HG03039 (cell line): ENCODE measurements around the gene LRIG3.
"Not testable (repeated sequence)": the region's sequence is repeated elsewhere in the genome, so short reads cannot be mapped to it uniquely, and the experiment has no call there.

Source experiments
- ATAC-seq: cut with Tn5 transposase; IDR thresholded peaks from one replicate; pipeline ENCODE4 v1.9.1; 2021; ENCODE audit warnings: mild to moderate bottlenecking, moderate library complexity; ENCODE audit not compliant: unreplicated experiment

LRIG3 gene, protein sequence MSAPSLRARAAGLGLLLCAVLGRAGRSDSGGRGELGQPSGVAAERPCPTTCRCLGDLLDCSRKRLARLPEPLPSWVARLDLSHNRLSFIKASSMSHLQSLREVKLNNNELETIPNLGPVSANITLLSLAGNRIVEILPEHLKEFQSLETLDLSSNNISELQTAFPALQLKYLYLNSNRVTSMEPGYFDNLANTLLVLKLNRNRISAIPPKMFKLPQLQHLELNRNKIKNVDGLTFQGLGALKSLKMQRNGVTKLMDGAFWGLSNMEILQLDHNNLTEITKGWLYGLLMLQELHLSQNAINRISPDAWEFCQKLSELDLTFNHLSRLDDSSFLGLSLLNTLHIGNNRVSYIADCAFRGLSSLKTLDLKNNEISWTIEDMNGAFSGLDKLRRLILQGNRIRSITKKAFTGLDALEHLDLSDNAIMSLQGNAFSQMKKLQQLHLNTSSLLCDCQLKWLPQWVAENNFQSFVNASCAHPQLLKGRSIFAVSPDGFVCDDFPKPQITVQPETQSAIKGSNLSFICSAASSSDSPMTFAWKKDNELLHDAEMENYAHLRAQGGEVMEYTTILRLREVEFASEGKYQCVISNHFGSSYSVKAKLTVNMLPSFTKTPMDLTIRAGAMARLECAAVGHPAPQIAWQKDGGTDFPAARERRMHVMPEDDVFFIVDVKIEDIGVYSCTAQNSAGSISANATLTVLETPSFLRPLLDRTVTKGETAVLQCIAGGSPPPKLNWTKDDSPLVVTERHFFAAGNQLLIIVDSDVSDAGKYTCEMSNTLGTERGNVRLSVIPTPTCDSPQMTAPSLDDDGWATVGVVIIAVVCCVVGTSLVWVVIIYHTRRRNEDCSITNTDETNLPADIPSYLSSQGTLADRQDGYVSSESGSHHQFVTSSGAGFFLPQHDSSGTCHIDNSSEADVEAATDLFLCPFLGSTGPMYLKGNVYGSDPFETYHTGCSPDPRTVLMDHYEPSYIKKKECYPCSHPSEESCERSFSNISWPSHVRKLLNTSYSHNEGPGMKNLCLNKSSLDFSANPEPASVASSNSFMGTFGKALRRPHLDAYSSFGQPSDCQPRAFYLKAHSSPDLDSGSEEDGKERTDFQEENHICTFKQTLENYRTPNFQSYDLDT

GRCh38 chr12:58920102-58920960 is at the start of gene LRIG3:
TSS of gene LRIG3 (minus strand) at chr12:58920504. CDS start at chr12:58920235, 269 bp downstream.
- peak; percentile 90 for ATAC-seq

DNA sequence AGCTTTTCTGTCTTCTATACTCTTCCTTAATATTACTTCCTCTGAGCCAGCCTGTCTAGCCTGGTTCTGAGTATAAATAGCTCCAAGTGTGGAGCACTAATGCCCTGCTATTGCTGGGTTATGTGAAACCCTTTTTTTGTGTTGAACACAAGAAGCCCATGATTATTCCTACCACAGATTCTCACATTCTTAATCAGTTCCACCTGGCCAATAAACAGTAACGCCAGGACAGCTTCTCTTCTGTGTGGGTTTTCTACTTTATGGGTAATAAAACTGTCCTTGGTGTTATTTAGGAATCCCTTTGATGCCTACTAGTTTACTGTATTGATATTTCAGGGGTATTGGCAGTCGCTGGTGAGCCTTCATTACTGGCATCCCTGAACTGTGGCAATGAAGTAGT is 48.9 kb upstream of the LRIG3 start:
- no peak for ATAC-seq

- ATAC-seq: no peak
Measured at GRCh38 chr12:58967561-58967960, 47.3 kb upstream of the LRIG3 start.

GRCh38 chr12:58966939-58967338 is 46.6 kb upstream of the LRIG3 start:
- no peak for ATAC-seq

DNA sequence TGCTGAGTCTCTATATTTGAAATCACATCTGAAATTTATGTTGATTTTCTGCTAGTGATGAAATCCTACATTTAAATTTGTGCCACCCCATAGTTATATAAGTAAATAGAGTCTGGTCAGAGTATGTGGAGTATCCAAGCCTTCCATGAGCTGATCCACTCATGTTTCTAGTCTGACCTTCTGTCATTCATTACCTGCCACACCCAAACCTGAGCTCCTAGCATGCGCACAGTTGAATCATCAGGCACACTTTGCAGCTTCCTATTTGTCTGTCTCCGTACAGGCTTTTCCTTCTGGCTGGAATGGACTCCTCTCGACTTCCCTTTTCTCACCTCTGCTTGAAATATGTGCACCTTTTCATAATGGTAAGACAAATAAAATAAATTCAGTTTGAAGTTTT is 45.3 kb upstream of the LRIG3 start:
- no peak for ATAC-seq

GRCh38 chr12:58963844-58964243 is 43.5 kb upstream of the LRIG3 start:
- no peak for ATAC-seq

DNA sequence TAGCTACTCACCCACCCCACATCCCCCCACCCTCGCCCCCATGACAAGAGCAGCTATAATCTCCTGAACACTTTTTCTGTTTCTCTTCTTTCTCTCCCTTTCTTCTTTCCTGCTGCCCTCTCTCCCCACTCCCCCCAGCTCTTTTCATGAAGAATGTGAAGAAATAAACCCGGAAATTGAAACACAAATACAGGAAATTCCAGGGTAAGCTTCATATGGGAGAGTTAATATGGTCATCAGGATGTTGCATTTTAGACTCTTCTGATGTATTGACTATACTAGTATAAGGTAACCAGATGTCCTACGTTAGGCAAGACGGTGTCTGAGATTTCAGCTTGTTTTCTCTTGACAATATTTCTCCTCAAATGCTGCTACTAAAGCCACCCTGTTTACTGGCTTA is 41.6 kb upstream of the LRIG3 start:
- no peak for ATAC-seq

DNA sequence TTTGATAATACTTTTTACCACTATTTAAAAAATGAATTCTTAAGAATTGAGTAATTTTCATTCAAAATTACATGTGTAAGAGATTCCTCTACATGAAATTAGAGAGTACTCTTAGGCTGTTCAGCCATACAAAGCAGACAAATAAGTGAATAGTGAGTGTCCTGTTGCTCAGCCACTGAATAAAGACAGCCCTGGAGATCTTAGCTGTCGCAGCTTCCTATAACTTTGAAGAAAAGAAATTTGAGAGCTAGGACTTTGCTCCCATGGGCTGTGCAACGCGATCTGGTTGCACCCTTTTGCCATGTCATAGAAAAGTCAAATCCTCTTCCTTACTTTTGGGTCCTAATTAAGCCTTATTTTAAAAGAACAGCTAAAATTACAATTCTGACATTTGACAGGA is 40.9 kb upstream of the LRIG3 start:
- no peak for ATAC-seq

DNA sequence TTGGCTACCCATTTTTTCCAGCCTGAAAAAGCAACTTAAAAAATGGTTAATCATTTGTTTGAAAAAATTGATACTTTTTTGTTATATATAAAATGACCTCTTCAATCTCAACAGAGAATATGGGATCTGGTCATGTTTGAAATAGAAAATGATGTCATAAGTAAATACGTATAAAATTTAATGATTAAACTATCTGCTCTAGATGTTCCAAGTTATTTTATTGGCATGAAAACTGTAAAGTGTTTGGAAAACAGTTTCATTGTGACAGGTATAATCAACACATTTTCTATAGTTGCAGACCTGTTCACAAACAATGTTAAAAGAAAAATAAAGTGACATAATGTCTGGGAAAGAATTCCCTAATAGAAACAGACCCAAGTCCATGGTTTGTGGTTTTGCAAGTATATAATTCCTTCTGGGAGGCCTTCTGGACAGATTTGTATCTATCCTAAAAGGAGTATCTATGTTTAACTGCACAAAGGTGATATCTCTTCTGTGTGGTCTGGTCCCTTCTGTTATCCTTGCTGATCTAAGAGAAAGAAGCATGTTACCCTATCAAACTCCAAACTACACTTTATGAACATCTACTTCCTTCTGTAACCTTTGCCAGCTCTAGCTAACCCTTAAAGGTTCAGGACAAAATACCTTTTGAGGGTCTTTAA is 39.5 kb upstream of the LRIG3 start:
- ATAC-seq: no peak

DNA sequence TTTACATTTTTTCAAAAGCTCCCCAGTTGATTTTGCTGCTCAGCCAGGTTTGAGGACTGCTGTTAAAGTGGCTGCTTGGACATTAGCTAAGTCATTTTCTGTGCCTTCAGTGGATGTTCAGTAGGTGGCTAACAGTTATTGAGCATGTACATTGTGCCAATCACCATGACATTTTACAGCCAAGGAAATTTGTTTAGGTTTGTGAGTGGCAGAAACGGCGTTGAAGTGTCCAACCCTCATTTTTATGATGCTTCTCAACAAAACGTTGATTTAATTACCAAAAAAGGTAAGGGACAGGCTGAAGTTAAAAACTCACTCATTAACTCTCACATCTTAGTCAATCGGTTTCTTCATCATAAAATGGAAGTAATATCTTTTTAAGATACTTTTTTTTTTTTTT is 37.0 kb upstream of the LRIG3 start:
- no peak for ATAC-seq

GRCh38 chr12:58955849-58956248 is 35.5 kb upstream of the LRIG3 start:
- no peak for ATAC-seq

- ATAC-seq: no peak
Measured at GRCh38 chr12:58954002-58954401, 33.7 kb upstream of the LRIG3 start.

- no peak for ATAC-seq
Measured at GRCh38 chr12:58950739-58951100, 30.4 kb upstream of the LRIG3 start.

DNA sequence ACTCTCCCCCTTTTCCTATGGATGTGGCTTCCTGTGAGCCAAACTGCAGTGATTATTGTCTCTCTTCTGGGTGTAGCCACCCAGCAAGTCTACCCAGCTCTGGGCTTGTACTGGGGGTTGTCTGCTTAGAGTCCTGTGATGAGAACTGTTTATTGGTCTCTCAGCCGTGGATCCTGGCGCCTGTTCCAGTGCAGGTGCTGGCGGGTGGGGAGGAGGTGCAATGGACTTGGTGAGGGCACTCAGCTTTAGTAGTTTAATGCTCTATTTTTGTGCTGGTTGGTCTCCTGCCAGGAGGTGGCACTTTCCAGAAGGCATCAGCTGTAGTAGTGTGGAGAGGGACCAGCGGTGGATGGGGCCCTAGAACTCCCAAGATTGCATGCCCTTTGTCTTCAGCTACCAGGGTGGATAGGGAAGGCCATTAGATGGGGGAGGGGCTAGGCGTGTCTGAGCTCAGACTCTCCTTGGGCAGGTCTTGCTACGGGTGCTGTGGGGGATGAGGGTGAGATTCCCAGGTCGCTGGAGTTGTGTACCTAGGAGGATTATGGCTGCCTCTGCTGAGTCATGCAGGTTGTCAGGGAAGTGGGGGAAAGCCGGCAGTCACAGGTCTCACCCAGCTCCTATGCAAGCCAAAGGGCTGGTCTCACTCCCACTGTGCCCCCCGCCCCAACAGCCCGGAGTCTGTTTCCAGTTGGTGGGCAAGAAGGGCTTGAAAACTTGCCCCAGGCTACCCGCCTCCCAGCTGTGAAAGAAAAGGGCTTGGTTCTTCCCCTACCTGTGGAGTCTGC is 29.8 kb upstream of the LRIG3 start:
- not testable (repeated sequence) for ATAC-seq

DNA sequence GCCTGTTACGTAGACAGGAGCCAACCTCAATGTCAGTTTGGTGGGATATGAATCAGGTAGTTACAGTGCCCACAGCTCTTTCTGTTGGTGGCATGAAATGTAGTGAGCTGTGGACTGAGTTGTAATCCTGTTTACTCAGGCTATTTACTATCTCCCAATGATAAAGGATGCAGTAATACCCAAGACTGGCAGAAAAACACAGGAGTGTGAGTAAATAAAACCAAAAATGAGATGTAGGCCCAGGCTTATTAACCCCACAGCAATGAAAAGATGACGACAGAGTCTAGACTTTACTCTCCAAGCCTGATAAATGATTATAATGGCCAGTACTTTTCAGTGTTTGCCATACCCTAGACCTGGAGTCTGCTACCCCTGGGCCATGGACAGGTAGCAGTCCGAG is 22.8 kb upstream of the LRIG3 start:
- no peak for ATAC-seq

GRCh38 chr12:58942345-58942744 is 22.0 kb upstream of the LRIG3 start:
- no peak for ATAC-seq

DNA sequence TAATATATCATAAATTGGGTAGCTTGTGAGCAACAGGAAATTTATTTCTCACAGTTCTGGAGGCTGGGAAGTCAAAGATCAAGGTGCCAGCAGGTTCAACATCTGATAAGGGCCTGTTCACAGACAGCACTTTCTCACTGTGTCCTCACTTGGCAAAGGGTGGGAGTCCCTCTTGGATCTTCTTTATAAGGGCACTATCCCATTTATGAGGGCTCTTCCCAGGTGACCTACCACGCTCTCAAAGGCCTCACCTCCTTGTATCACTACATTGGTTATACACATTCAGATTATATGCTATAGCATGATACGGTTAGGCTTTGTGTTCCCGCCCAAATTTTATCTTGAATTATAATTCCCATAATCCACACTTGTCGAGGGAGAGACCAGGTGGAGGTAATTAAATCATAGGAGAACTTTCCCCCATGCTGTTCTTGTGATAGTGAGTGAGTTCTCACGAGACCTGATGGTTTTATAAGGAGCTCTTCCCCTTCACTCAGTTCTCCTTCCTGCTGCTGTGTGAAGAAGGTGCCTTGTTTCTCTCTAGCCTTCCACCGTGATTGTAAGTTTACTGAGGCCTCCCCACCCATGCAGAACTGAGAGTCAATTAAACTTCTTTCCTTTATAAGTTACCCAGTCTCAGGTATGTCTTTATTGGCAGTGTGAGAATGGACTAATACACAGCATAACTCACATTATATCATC is 19.2 kb upstream of the LRIG3 start:
- ATAC-seq: no peak

DNA sequence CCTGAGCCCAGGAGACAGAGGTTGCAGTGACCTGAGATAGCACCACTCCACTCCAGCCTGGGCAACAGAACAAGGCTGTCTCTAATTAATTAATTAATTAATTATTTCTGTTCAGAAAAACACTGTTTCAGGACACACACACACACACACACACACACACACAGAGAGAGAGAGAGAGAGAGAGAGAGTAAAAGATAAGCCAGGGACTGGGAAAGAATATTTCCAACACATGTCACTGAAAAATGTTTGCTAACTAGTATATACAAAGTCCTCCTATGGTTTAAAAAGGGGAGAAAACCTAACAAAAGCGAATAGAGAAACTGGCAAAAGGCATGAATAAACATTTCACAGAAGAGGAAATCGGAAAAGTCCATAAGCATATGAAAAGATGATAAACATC is 18.1 kb upstream of the LRIG3 start:
- ATAC-seq: no peak

- ATAC-seq: no peak
Measured at GRCh38 chr12:58934528-58934927, 14.2 kb upstream of the LRIG3 start.
